SH-SY5Y (cell line): ENCODE data around the gene TAF1A.

Experiments
- GATA2 ChIP-seq: IDR thresholded peaks from 2 replicates; pipeline ENCODE4 v1.6.1; 2011; ENCODE audit warnings: mild to moderate bottlenecking, low read depth, low read length
- GATA3 ChIP-seq: IDR thresholded peaks from 2 replicates; pipeline ENCODE4 v1.6.1; 2011; ENCODE audit warnings: low read depth, mild to moderate bottlenecking, low read length, moderate library complexity

GRCh38 chr1:222624214-222624613 lies 34.5 kb upstream of the TAF1A start:
- TF ChIP-seq GATA2 (no peak), GATA3 (no peak)
